Right ventricle myocardium inferior (tissue), 1 donor: ENCODE results near the gene ZNF593. TPM values are rescaled to one million over a fixed set of nuclear protein-coding genes. Genes with fewer than 3 reads are reported as not detected.

ENCODE experiments used
- ATAC-seq: fragments of 200-7000 bp; cut with Tn5 transposase; one replicate; pipeline ENCODE4 v1.9.1; 2020; ENCODE audit warnings: mild to moderate bottlenecking, moderate library complexity
- DNase-seq: peaks from one replicate; pipeline ENCODE4 v3.0.0; 2021; ENCODE audit errors: missing footprints
- intact Hi-C: fragments of 100-400 bp; cut with DNase I; formaldehyde crosslinking; loops from one replicate; pipeline ENCODE4 v1.11.0; 2022
- total RNA-seq: library from RNA; stranded (reverse); fragmentation: NEBNext Ultra II Directional; extraction: Animal tissue kit (Norgen Biotek cat#: 25700); gene quantifications from one replicate; pipeline ENCODE4 v1.2.1, GENCODE V29; 2021
- donor health status: DM: no; HTN: yes; CAD: no; lungs with severe emphysema.

ZNF593 gene
- total RNA-seq, 1 donor from 2014 or later: 14.9 TPM

- peak; percentile 27 for ATAC-seq
- DNase-seq: no peak
- intact Hi-C loops: loop anchor here (2.0 kb wide), 1 partner anchor 59 kb away; no protein-coding TSS in a partner anchor
Measured at GRCh38 chr1:26164036-26164860, 5.5 kb upstream of the ZNF593 start.

- intact Hi-C loops: loop anchor here (2.0 kb wide), 1 partner anchor 60 kb away; no protein-coding TSS in a partner anchor
- DNase-seq (no peak), ATAC-seq (no peak)
Measured at GRCh38 chr1:26164861-26165842, 4.6 kb upstream of the ZNF593 start.

- DNase-seq (no peak), ATAC-seq (no peak)
- intact Hi-C loops: no loop called here
Measured at GRCh38 chr1:26166719-26167281, 2.9 kb upstream of the ZNF593 start.

- intact Hi-C loops: loop anchor here (2.0 kb wide), 2 partner anchors 66 to 152 kb away; partner anchors contain the start of gene CEP85
Measured at GRCh38 chr1:26168410-26169197, 1.1 kb upstream of the ZNF593 start, which contains the start of gene C1orf232. C1orf232 (minus strand) TSS chr1:26168963; CDS start chr1:26168499, 464 bp downstream.

GRCh38 chr1:26169198-26169554 is 532 bp upstream of the ZNF593 start:
- DNase-seq: peak; percentile 1
- ATAC-seq: no peak
- intact Hi-C loops: loop anchor here (2.0 kb wide), 2 partner anchors 66 to 152 kb away; partner anchors contain the start of gene CEP85

More at GRCh38 chr1:26168410-26169197, 1.1 kb upstream of the ZNF593 start, which contains the start of gene C1orf232:
- DNase-seq (peak; percentile 40), ATAC-seq (no peak)

- no peak for DNase-seq
- no peak for ATAC-seq
- intact Hi-C loops: no loop called here
Measured at GRCh38 chr1:26170472-26170821, 739 bp downstream of the ZNF593 start.

- ATAC-seq: no peak
- DNase-seq: peak; percentile 65
- intact Hi-C loops: no loop called here
Measured at GRCh38 chr1:26171084-26172072, 1.7 kb downstream of the ZNF593 start, which contains the start of gene ZNF593OS. ZNF593OS (minus strand) TSS chr1:26171832; CDS start chr1:26171661, 171 bp downstream.

GRCh38 chr1:26175346-26175745 is 5.6 kb downstream of the ZNF593 start:
- ATAC-seq (no peak), DNase-seq (no peak)
- intact Hi-C loops: no loop called here

GRCh38 chr1:26177182-26177684 is 7.5 kb downstream of the ZNF593 start, which contains the start of gene CNKSR1:
CNKSR1 (plus strand) TSS chr1:26177491; CDS start chr1:26177548, 57 bp downstream.
- ATAC-seq: no peak
- intact Hi-C loops: no loop called here

GRCh38 chr1:26180010-26180506 is 10.3 kb downstream of the ZNF593 start:
- DNase-seq (no peak), ATAC-seq (no peak)
- intact Hi-C loops: no loop called here

More at GRCh38 chr1:26177182-26177684, 7.5 kb downstream of the ZNF593 start, which contains the start of gene CNKSR1:
- DNase-seq: peak; percentile 6

GRCh38 chr1:26181586-26182382 is 12.1 kb downstream of the ZNF593 start:
- no peak for ATAC-seq
- no peak for DNase-seq
- intact Hi-C loops: no loop called here

GRCh38 chr1:26182383-26182696 is 12.6 kb downstream of the ZNF593 start:
- DNase-seq (no peak), ATAC-seq (no peak)
- intact Hi-C loops: no loop called here

- DNase-seq: no peak
- no peak for ATAC-seq
- intact Hi-C loops: no loop called here
Measured at GRCh38 chr1:26184086-26184485, 14.4 kb downstream of the ZNF593 start.

- DNase-seq (no peak), ATAC-seq (no peak)
- intact Hi-C loops: no loop called here
Measured at GRCh38 chr1:26184883-26185282, 15.2 kb downstream of the ZNF593 start.

- intact Hi-C loops: no loop called here
- DNase-seq (no peak), ATAC-seq (no peak)
Measured at GRCh38 chr1:26187882-26188281, 18.2 kb downstream of the ZNF593 start.

- intact Hi-C loops: no loop called here
- DNase-seq (no peak), ATAC-seq (no peak)
Measured at GRCh38 chr1:26188477-26188876, 18.8 kb downstream of the ZNF593 start.
